NCI-H748 treated with DMSO at 0.1 percent for 48 hours (cell line): ENCODE data around the gene CRYBG1.

ENCODE experiments used
- DNase-seq: peaks from one replicate; lab custom pipeline; 2025; lab: John Stamatoyannopoulos, UW

CRYBG1 gene

GRCh38 chr6:106460481-106460880 lies 100.0 kb downstream of the CRYBG1 start:
- DNase-seq, result no peak

GRCh38 chr6:106461084-106461483 lies 100.6 kb downstream of the CRYBG1 start:
- no peak for DNase-seq

- no peak for DNase-seq
Measured at GRCh38 chr6:106462923-106463557, 102.5 kb downstream of the CRYBG1 start.

GRCh38 chr6:106466211-106466610 lies 105.7 kb downstream of the CRYBG1 start:
- DNase-seq, result no peak

GRCh38 chr6:106468935-106469334 lies 108.4 kb downstream of the CRYBG1 start:
- DNase-seq, result no peak

- DNase-seq, result no peak
Measured at GRCh38 chr6:106469882-106470281, 109.4 kb downstream of the CRYBG1 start.

- DNase-seq, result no peak
Measured at GRCh38 chr6:106470316-106470715, 109.8 kb downstream of the CRYBG1 start.

- DNase-seq, result no peak
Measured at GRCh38 chr6:106470811-106471210, 110.3 kb downstream of the CRYBG1 start.

- no peak for DNase-seq
Measured at GRCh38 chr6:106473812-106474211, 113.3 kb downstream of the CRYBG1 start.

- no peak for DNase-seq
Measured at GRCh38 chr6:106474466-106474865, 113.9 kb downstream of the CRYBG1 start.

- DNase-seq, result no peak
Measured at GRCh38 chr6:106475284-106475683, 114.8 kb downstream of the CRYBG1 start.

GRCh38 chr6:106476331-106477105 lies 116.0 kb downstream of the CRYBG1 start:
- no peak for DNase-seq

GRCh38 chr6:106477146-106477545 lies 116.6 kb downstream of the CRYBG1 start:
- no peak for DNase-seq

- no peak for DNase-seq
Measured at GRCh38 chr6:106477790-106478189, 117.3 kb downstream of the CRYBG1 start.

GRCh38 chr6:106486236-106486635 lies 125.7 kb downstream of the CRYBG1 start:
- DNase-seq, result no peak

GRCh38 chr6:106488494-106489370 lies 128.2 kb downstream of the CRYBG1 start:
- DNase-seq, result no peak

- DNase-seq, result no peak
Measured at GRCh38 chr6:106490030-106490429, 129.5 kb downstream of the CRYBG1 start.

GRCh38 chr6:106490436-106490835 lies 129.9 kb downstream of the CRYBG1 start:
- no peak for DNase-seq

GRCh38 chr6:106490974-106491373 lies 130.5 kb downstream of the CRYBG1 start:
- no peak for DNase-seq

GRCh38 chr6:106495014-106495413 lies 134.5 kb downstream of the CRYBG1 start:
- DNase-seq, result no peak

- no peak for DNase-seq
Measured at GRCh38 chr6:106496823-106497222, 136.3 kb downstream of the CRYBG1 start.

- no peak for DNase-seq
Measured at GRCh38 chr6:106501960-106502371, 141.4 kb downstream of the CRYBG1 start.

- DNase-seq, result no peak
Measured at GRCh38 chr6:106502559-106502958, 142.0 kb downstream of the CRYBG1 start.
